ENCODE data around the gene DYRK1A.
"Not testable (repeated sequence)": the region's sequence is repeated elsewhere in the genome, so short reads cannot be mapped to it uniquely, and the experiment has no call there.

The DYRK1A gene

GRCh38 chr21:37496972-37497371 lies 130.4 kb downstream of the DYRK1A start:
- no peak for DNase-seq

- DNase-seq: no peak
Measured at GRCh38 chr21:37498664-37499063, 132.1 kb downstream of the DYRK1A start.

- no peak for DNase-seq
Measured at GRCh38 chr21:37502947-37503346, 136.4 kb downstream of the DYRK1A start.

- no peak for DNase-seq
Measured at GRCh38 chr21:37503848-37504467, 137.4 kb downstream of the DYRK1A start.

GRCh38 chr21:37505963-37506362 lies 139.4 kb downstream of the DYRK1A start:
- DNase-seq: no peak

- no peak for DNase-seq
Measured at GRCh38 chr21:37507716-37508115, 141.1 kb downstream of the DYRK1A start.

- no peak for DNase-seq
Measured at GRCh38 chr21:37508341-37508740, 141.8 kb downstream of the DYRK1A start.

GRCh38 chr21:37509802-37510393 lies 143.3 kb downstream of the DYRK1A start:
- DNase-seq: no peak

- DNase-seq: no peak
Measured at GRCh38 chr21:37511848-37512247, 145.3 kb downstream of the DYRK1A start.

- no peak for DNase-seq
Measured at GRCh38 chr21:37513383-37513782, 146.8 kb downstream of the DYRK1A start.

- no peak for DNase-seq
Measured at GRCh38 chr21:37514038-37514667, 147.6 kb downstream of the DYRK1A start.

- DNase-seq: no peak
Measured at GRCh38 chr21:37516998-37517397, 150.4 kb downstream of the DYRK1A start.

GRCh38 chr21:37520801-37521200 lies 154.2 kb downstream of the DYRK1A start:
- DNase-seq: no peak

GRCh38 chr21:37521658-37522057 lies 155.1 kb downstream of the DYRK1A start:
- no peak for DNase-seq

GRCh38 chr21:37522641-37523295 lies 156.2 kb downstream of the DYRK1A start:
- no peak for DNase-seq

- not testable (repeated sequence) for DNase-seq
Measured at GRCh38 chr21:37524944-37525343, 158.4 kb downstream of the DYRK1A start.

- no peak for DNase-seq
Measured at GRCh38 chr21:37525810-37526209, 159.2 kb downstream of the DYRK1A start.

- no peak for DNase-seq
Measured at GRCh38 chr21:37527103-37527502, 160.5 kb downstream of the DYRK1A start.

- no peak for DNase-seq
Measured at GRCh38 chr21:37527716-37528115, 161.1 kb downstream of the DYRK1A start.

- DNase-seq: no peak
Measured at GRCh38 chr21:37528150-37528937, 161.8 kb downstream of the DYRK1A start.

- no peak for DNase-seq
Measured at GRCh38 chr21:37529649-37530048, 163.1 kb downstream of the DYRK1A start.

GRCh38 chr21:37530901-37531351 lies 164.4 kb downstream of the DYRK1A start:
- DNase-seq: no peak

- no peak for DNase-seq
Measured at GRCh38 chr21:37531431-37531932, 164.9 kb downstream of the DYRK1A start.
